ENCODE measurements around the gene SAP30. TPM values are rescaled to one million over a fixed set of nuclear protein-coding genes. Genes with fewer than 3 reads are reported as not detected.

Gene SAP30
- total and polyA plus RNA-seq, 9 of the 15 experiments (the other 6 are each of a cell fraction or from before 2014, with no cell fraction given), result 5.9 to 51.1 (median 32.6) TPM

GRCh38 chr4:173371292-173372192 lies 788 bp downstream of the SAP30 start (continued):
- TF ChIP-seq XRCC4 (IDR thresholded peaks at IDR 0.05; ENCODE audit: extremely low read depth, insufficient read depth, insufficient read length), result no peak
- no peak for TF ChIP-seq BCLAF1 (IDR thresholded peaks at IDR 0.05; ENCODE audit: borderline replicate concordance in 1 of 2, control insufficient read depth in 1 of 2, low read depth in 2 of 2, low read length in 1 of 2)
- TF ChIP-seq KDM1A (IDR thresholded peaks at IDR 0.05), result no peak
- no peak for TF ChIP-seq GTF2E2 (tag; IDR thresholded peaks at IDR 0.05)
- 0 out of 2 replicates have a peak, but pooled peaks have one; percentile 24 for TF ChIP-seq XRCC5 (IDR thresholded peaks at IDR 0.05; ENCODE audit: low read depth, low read length)
- no peak for TF ChIP-seq NELFE (IDR thresholded peaks at IDR 0.05; ENCODE audit: insufficient read depth, insufficient read length)
- TF ChIP-seq ZNF717 (CRISPR knock-in tag; IDR thresholded peaks at IDR 0.05), result no peak
- no peak for TF ChIP-seq ATF2 (CRISPR knock-in tag; IDR thresholded peaks at IDR 0.05)
- no peak for TF ChIP-seq ZNF12 (CRISPR knock-in tag; IDR thresholded peaks at IDR 0.05)
- no peak for TF ChIP-seq EZH2 (IDR thresholded peaks at IDR 0.05; ENCODE audit: borderline replicate concordance, low read depth, low read length)
- no peak for TF ChIP-seq FOXK1 (CRISPR knock-in tag; IDR thresholded peaks at IDR 0.05; ENCODE audit: borderline replicate concordance)
- no peak for TF ChIP-seq KAT8 (IDR thresholded peaks at IDR 0.05; ENCODE audit: low read depth)
- no peak for TF ChIP-seq ZNF140 (CRISPR knock-in tag; IDR thresholded peaks at IDR 0.05)
- 0 out of 2 replicates have a peak, but pooled peaks have one; percentile 44 for TF ChIP-seq NBN (IDR thresholded peaks at IDR 0.05; ENCODE audit: low read depth)
- TF ChIP-seq MAFF (IDR thresholded peaks at IDR 0.05; ENCODE audit: low read length), result no peak
- TF ChIP-seq ZBTB8A (IDR thresholded peaks at IDR 0.05; ENCODE audit: partially characterized antibody), result no peak
- no peak for TF ChIP-seq ZMIZ1 (IDR thresholded peaks at IDR 0.05; ENCODE audit: low read depth in 2 of 2, low read length in 2 of 2)
- TF ChIP-seq YBX1 (IDR thresholded peaks at IDR 0.05), result no peak
